Astrocyte of the spinal cord (primary cell): ENCODE results near the gene HIVEP1.

Experiments
- DNase-seq: peaks from one replicate; pipeline ENCODE4 v3.0.0; 2011; ENCODE audit warnings: low read depth, low spot score
- H3K4me3 ChIP-seq: 2 replicates; pipeline ENCODE4 v1.5.1; 2011; ENCODE audit warnings: low read depth, mild to moderate bottlenecking, low read length, moderate library complexity
- CTCF ChIP-seq: IDR thresholded peaks from 2 replicates; pipeline ENCODE4 v1.5.1; 2012; ENCODE audit warnings: low read depth, mild to moderate bottlenecking, low read length, inconsistent platforms
- in situ Hi-C: cut with HindIII; loops from 2 replicates; pipeline ENCODE4 v1.10.0; 2017; ENCODE audit warnings: low sequenced_read_pairs

Gene HIVEP1

GRCh38 chr6:12036766-12037165, 24.7 kb downstream of the HIVEP1 start:
- DNase-seq, result no peak
- in situ Hi-C loops, result no loop called here
- no peak overlapping the region for H3K4me3 ChIP-seq
- TF ChIP-seq CTCF, result no peak

GRCh38 chr6:12037798-12038197, 25.7 kb downstream of the HIVEP1 start:
- no peak overlapping the region for H3K4me3 ChIP-seq
- DNase-seq, result no peak
- in situ Hi-C loops, result no loop called here

GRCh38 chr6:12039540-12040459, 27.7 kb downstream of the HIVEP1 start:
- TF ChIP-seq CTCF, result no peak
- no peak for DNase-seq
- in situ Hi-C loops, result no loop called here
- H3K4me3 ChIP-seq, result no peak overlapping the region

More at GRCh38 chr6:12037798-12038197, 25.7 kb downstream of the HIVEP1 start:
- no peak for TF ChIP-seq CTCF

GRCh38 chr6:12047304-12047703, 35.2 kb downstream of the HIVEP1 start:
- TF ChIP-seq CTCF, result no peak
- no peak overlapping the region for H3K4me3 ChIP-seq
- in situ Hi-C loops, result no loop called here
- DNase-seq, result no peak

GRCh38 chr6:12047792-12048432, 35.8 kb downstream of the HIVEP1 start:
- no peak for DNase-seq
- in situ Hi-C loops, result no loop called here
- TF ChIP-seq CTCF, result no peak
- no peak overlapping the region for H3K4me3 ChIP-seq

GRCh38 chr6:12048609-12049008, 36.5 kb downstream of the HIVEP1 start:
- TF ChIP-seq CTCF, result no peak
- no peak for DNase-seq
- no peak overlapping the region for H3K4me3 ChIP-seq
- in situ Hi-C loops, result no loop called here
